Motor neuron (in vitro differentiated cells): Measurements from ENCODE around the gene RYR2. TPM values are rescaled to one million over a fixed set of nuclear protein-coding genes. Genes with fewer than 3 reads are reported as not detected.
"Not testable (repeated sequence)": the region's sequence is repeated elsewhere in the genome, so short reads cannot be mapped to it uniquely, and the experiment has no call there.

ENCODE experiments used
- ATAC-seq, 8 experiments: fragments of 200-7000 bp; cut with Tn5 transposase; replicated peaks in 6 of 8; 2 replicates each; pipeline ENCODE4 v1.8.0; 2021; ENCODE audit warnings: mild to moderate bottlenecking in 8 of 8, moderate library complexity in 8 of 8
- H3K27ac ChIP-seq, 2 donors: fragments of 250-450 bp; sonication (Bioruptor Pico); 2 replicates each; pipeline ENCODE4 v1.9.0; 2021; ENCODE audit warnings: antibody characterized with exemption in 2 of 2, mild to moderate bottlenecking in 2 of 2, moderate library complexity in 1 of 2
- H3K4me1 ChIP-seq, 2 donors: fragments of 250-450 bp; sonication (Bioruptor Pico); replicated peaks in 1 of 2; 2 replicates each; pipeline ENCODE4 v1.6.1; 2021; ENCODE audit warnings: antibody characterized with exemption in 2 of 2, mild to moderate bottlenecking in 2 of 2, moderate library complexity in 1 of 2
- H3K4me3 ChIP-seq, 5 donors: fragments of 250-450 bp; sonication (Bioruptor Pico); 2 replicates each; pipeline ENCODE4 v1.9.0; 2021; ENCODE audit warnings: antibody characterized with exemption in 5 of 5, mild to moderate bottlenecking in 5 of 5, moderate library complexity in 4 of 5
- WGBS, 10 experiments: fragments of 450-650 bp; shearing (Covaris generic); methylation state at CpG; one replicate each; pipeline ENCODE4 v1.0.0; 2022; 5-methylcytosine and 5-hydroxymethylcytosine counted together
- in situ Hi-C, 9 experiments: fragments of 400-800 bp; cut with MboI; loops; one replicate each; pipeline ENCODE4 v1.15.0; 2021; ENCODE audit warnings: low sequenced_read_pairs in 9 of 9, low pct_unique_long_range_greater_than_20kb in 2 of 9; ENCODE audit not compliant: unreplicated experiment in 9 of 9
- total RNA-seq, 8 experiments: library from RNA; unstranded; fragments of 300-600 nt; gene quantifications; 2 replicates each; pipeline versions ENCODE4 v1.2.3 to v1.2.4, GENCODE V29; 2022

Gene RYR2
- total RNA-seq, 8 experiments from 2014 or later, result 0.32 to 6.8 (median 0.63) TPM

DNA sequence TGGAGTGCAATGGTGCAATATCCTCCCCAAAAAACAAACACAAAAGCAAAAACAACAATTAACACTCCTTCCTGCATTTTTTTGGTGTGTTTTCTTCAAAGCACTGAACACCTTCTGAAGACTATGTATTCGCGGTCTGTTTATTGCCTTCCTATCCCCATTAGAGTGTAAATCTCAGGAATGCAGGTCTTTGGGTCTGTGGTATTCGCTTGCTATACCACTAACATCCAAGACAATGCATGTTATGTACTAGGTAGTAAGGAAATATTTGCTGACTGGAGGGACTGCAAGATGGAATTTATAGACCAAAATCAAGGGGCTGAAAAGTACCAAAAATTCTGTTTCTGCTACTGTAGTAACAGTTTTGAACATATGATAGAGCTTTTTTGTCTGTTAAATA, 299.4 kb downstream of the RYR2 start:
- in situ Hi-C loops, result no loop called here
- H3K4me3 ChIP-seq, result no peak overlapping the region
- no peaks in the 10 kb centered on the region for H3K4me1 ChIP-seq
- WGBS, 10 experiments, result 0 to 84% (median 67%) methylated on average over 1 to 3 of the region's 3 CpGs; no CpG with 5 or more reads in 1 of the 10 experiments
- H3K27ac ChIP-seq, result no peak overlapping the region
- ATAC-seq, result no peak

DNA sequence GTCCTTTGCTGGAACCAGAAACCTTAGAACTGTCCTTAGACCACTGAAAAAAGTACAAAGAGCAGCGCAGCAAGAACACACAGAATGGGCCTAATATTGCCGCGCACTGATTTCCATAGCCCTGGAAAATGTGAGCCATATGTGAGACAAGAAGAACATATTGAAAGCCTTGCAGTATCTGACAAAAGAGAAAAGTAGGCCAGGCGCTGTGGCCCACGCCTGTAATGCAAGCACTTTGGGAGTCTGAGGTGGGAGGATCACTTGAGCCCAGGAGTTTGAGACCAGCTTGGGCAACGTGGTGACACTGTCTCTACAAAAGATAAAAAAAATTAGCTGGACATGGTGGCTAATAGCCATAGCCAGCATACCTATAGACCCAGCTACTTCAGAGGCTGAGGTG, 300.7 kb downstream of the RYR2 start:
- no peak for ATAC-seq
- Histone ChIP-seq H3K4me1 (no peaks in the 10 kb centered on the region), H3K4me3 (no peak overlapping the region), H3K27ac (no peak overlapping the region)
- 20 to 96% (median 90%) methylated on average over 1 to 6 of the region's 6 CpGs; no CpG with 5 or more reads in 1 of the 10 experiments for WGBS, 10 experiments
- in situ Hi-C loops, result no loop called here

DNA sequence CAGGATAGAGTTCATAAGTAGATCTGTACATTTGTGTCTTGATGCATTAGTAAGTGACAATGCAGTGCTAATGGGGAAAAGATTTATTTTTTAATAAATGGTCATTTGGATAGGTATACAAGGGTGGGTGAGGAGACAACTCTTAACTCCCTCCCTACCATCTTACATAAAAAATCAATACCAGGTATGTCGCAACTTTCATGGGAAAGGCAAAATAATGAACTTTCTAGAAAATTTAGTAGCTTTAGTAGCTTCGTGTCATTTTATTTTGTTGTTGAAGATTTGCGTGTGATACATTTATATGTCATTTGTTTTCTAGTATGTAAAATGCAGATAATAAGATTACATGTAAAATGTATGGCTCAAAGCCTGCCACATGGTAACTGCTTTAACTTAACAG, 310.8 kb downstream of the RYR2 start:
- ATAC-seq, result no peak
- Histone ChIP-seq H3K4me3 (no peak overlapping the region), H3K27ac (no peak overlapping the region), H3K4me1 (peaks cover 0 to 10% of the 10 kb centered on the region in 2 donors)
- WGBS, 10 experiments, result 11 to 97% (median 84%) methylated on average over 3 of the region's 3 CpGs
- in situ Hi-C loops, result no loop called here

DNA sequence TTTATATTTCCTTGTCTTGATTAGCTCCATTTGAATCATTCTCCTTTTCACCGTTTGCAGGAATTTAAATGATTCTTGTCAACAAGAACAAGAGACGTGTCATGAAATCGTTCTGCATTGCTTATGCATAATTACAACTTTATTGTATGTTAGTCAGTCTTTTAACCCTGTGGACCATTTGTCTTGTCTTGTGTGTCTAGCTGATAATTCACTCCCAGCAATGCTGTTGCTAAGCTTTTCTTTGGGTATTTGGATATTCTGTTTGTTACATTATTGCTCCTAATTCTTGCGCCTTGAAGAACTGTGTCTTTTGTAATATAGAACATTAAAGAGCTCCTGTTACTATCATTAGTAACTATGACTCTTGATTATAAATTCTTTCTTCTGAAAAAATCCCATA, 311.9 kb downstream of the RYR2 start:
- peak in 5 of 8 experiments; percentile 43 to 96 (median 79) for ATAC-seq
- Histone ChIP-seq H3K4me3 (no peak overlapping the region), H3K4me1 (peaks cover 0 to 10% of the 10 kb centered on the region in 2 donors), H3K27ac (no peak overlapping the region)
- WGBS, 10 experiments, result 12 to 71% (median 28%) methylated on average over 1 to 4 of the region's 4 CpGs
- in situ Hi-C loops, result no loop called here

DNA sequence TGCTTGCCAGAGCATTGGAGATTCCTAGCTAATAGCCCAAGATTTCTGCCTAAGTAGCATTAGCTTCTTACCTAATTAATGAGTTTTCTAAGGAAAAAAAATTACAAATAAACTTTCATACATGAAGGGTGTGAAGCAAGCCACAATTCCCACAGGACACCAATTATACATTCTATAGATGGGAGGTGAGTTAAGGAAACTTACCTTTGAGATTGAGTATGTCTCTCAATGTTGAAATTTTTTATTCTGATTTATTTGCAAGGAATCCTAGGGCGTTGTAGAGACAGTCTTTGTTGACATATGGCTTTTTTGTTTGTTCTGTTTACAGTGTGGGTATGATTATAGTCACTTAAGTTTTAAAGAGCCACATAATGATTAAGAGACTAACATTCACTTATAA, 313.0 kb downstream of the RYR2 start:
- Histone ChIP-seq H3K4me1 (peaks cover 0 to 10% of the 10 kb centered on the region in 2 donors), H3K27ac (no peak overlapping the region), H3K4me3 (no peak overlapping the region)
- in situ Hi-C loops, result no loop called here
- WGBS, 10 experiments, result 0 to 100% (median 79%) methylated on average over 1 of the region's 1 CpG
- ATAC-seq, result no peak

DNA sequence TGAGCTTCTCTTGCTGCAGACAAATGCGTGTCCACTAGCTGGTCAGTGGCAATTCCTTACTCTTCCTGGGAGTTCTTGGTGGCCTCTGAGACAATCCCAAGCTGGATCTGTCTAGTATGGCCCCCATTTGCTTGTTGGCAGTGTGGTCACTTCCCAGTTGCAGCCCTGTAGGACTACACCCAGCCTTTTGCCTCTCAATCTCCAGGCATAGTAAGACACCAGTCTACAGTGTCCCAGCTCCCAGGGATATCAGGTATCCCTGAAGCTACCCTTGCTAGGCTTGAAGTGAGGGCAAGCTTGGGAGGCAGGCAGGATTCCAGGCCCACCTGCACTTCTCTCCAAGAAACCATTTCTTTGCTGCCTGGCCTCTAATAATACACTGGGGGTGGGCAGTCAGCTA, 316.6 kb downstream of the RYR2 start:
- ATAC-seq, result no peak
- no peak overlapping the region for H3K4me3 ChIP-seq
- peaks cover 7 to 10% of the 10 kb centered on the region in 2 donors for H3K4me1 ChIP-seq
- 29 to 100% (median 88%) methylated on average over 1 of the region's 1 CpG; no CpG with 5 or more reads in 5 of the 10 experiments for WGBS, 10 experiments
- in situ Hi-C loops, result no loop called here
- H3K27ac ChIP-seq, result no peak overlapping the region

DNA sequence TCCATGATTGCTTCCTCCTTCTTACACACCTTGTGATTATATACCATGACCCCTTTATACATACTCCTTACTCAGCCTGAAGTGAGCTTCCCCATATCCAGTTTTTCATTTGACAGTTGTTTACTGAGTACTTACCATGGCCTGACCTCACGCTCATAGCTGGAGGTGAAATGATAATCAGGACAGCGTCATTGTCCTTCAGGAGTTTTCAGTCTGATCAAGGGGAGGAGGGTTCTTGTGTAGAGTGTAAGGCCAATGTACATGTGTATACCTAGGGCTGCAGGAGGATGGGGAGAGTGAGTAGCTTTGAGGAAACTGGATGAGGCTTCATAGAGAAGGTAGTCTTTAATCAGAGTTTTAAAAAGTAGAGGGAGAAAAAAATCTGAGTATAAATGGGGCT, 325.8 kb downstream of the RYR2 start:
- H3K27ac ChIP-seq, result no peak overlapping the region
- 7 to 100% (median 83%) methylated on average over 1 to 2 of the region's 2 CpGs; no CpG with 5 or more reads in 1 of the 10 experiments for WGBS, 10 experiments
- in situ Hi-C loops, result no loop called here
- no peak overlapping the region for H3K4me3 ChIP-seq
- ATAC-seq, result peak in 1 of 8 experiments; percentile 65
- H3K4me1 ChIP-seq, result no peaks in the 10 kb centered on the region

DNA sequence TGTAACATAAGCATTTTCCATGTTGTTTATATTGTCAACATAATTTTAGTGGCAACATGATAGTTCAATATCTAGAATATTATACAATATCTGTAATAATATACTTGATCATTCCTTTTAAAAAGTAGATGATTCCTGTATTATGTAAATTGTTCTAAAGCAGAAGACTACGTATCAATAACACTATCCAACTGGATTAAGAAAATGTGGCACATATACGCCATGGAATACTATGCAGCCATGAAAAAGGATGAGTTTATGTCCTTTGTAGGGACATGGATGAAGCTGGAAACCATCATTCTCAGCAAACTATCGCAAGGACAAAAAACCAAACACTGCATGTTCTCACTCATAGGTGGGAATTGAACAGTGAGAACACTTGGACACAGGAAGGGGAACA, 329.5 kb downstream of the RYR2 start:
- ATAC-seq, H3K4me1 ChIP-seq, H3K4me3 ChIP-seq, H3K27ac ChIP-seq, in situ Hi-C loops: not testable (repeated sequence)
- WGBS, 10 experiments, result 0 to 100% (median 50%) methylated on average over 1 to 2 of the region's 3 CpGs; no CpG with 5 or more reads in 5 of the 10 experiments

DNA sequence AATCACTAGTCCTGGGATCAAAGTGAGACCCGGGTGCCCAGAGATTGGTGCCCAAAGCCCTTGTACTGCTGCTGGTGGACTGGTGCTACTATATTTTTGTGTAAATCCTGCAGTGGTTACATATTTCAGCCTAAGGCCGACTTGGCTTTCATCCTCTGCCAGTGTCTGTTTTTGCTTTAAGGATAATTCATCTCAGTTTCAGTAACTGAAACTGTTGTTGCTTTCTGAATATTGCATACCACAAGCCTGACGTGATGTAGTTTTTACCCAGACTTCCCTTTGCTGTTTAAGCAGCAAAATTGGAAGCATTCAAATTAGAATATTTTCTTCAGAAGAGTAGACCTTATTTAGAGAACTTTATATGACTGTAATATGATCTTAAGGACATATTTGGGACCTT, 341.8 kb downstream of the RYR2 start:
- in situ Hi-C loops, result loop anchor here in 1 of 9 experiments (25.0 kb wide), 1 partner anchor 621 kb away; no protein-coding TSS in a partner anchor
- ATAC-seq, result peak in 3 of 8 experiments; percentile 48 to 82 (median 75)
- Histone ChIP-seq H3K4me1 (no peaks in the 10 kb centered on the region), H3K27ac (no peak overlapping the region), H3K4me3 (no peak overlapping the region)
- WGBS, 10 experiments, result 0 to 87% (median 48%) methylated on average over 1 to 3 of the region's 3 CpGs; no CpG with 5 or more reads in 2 of the 10 experiments

DNA sequence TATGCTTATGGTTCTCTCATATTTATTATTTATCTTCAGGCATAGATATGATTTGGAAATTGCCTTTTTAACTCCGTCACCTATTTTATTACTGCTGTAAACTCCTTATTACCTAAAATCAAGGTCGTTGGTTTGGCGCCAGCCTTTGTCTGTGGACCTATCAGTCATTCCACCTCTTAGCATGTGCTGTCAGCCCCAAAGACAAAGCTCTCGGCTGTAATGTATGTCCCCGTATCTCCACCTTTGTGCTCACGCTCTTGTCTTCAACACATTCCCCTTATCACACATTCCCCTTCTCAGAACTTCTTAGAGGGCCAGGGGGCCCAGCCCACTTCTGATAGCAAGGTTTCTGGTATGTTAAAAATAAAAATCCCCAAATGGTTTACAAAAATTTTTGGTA, 342.2 kb downstream of the RYR2 start:
- 20 to 82% (median 68%) methylated on average over 3 to 6 of the region's 6 CpGs; no CpG with 5 or more reads in 2 of the 10 experiments for WGBS, 10 experiments
- no peak overlapping the region for H3K27ac ChIP-seq

DNA sequence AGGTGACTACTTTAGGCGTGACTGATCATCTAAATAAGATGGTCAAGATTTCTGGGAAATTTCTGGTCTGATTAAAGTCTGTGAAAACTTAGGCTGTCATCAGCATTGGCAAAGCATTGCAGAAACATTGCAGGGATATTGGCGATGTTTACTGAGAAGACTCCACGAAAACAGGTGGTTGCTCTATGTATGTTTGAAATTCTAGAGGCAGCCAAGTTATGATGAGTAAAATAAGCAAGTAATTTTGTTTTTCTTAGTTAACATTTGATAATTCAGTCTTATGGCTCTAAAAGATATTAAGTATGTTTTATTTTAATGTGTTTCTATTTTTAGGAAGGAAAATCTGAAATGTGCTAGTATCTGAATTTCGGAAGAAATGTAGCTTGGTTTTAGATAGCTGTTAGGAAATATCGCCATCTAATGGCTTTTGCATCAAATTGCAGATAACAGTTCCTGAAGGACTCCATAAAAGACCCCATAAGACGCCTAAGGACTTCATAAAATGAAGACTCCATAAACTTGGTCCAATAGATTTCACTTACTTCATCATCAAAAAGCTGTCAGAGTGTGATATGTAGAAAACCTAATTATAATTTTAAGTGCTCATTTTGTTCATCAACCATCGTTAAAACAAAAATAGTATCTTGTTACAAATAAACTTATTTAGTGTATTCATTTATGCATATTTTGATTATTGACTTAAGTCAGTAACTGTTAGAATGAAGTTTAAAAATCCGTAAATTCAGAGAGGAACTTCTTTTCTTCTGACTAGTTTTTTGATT, 344.6 kb downstream of the RYR2 start:
- in situ Hi-C loops, result loop anchor here in 1 of 9 experiments (25.0 kb wide), 1 partner anchor 624 kb away; no protein-coding TSS in a partner anchor
- H3K27ac ChIP-seq, result no peak overlapping the region
- 8 to 75% (median 57%) methylated on average over 4 to 8 of the region's 8 CpGs for WGBS, 10 experiments
- H3K4me1 ChIP-seq, result no peaks in the 10 kb centered on the region
- H3K4me3 ChIP-seq, result no peak overlapping the region
- ATAC-seq, result peak in 1 of 8 experiments; percentile 53

More for the DNA sequence above, 342.2 kb downstream of the RYR2 start:
- ATAC-seq, result no peak
- no peak overlapping the region for H3K4me3 ChIP-seq
- in situ Hi-C loops, result loop anchor here in 1 of 9 experiments (25.0 kb wide), 1 partner anchor 622 kb away; no protein-coding TSS in a partner anchor
- H3K4me1 ChIP-seq, result no peaks in the 10 kb centered on the region

DNA sequence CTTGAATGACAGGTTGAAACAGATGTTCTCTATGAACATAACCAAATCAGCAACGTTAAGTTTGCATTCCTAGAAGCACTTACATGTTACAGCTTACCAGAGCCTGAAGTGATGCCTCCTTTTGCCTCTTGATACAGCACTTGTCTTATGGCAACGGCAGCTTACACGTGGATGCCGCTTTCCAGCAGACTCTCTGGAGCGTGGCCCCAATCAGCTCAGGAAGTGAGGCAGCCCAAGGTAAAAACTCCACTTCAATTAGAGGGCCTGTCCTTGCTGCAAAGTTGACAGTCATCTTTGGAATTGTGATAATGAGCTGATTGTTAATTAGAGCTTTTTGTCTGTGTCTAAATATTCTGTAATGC, 345.1 kb downstream of the RYR2 start:
- in situ Hi-C loops, result loop anchor here in 1 of 9 experiments (25.0 kb wide), 1 partner anchor 625 kb away; no protein-coding TSS in a partner anchor
- H3K4me1 ChIP-seq, result no peaks in the 10 kb centered on the region
- no peak overlapping the region for H3K4me3 ChIP-seq
- H3K27ac ChIP-seq, result no peak overlapping the region
- ATAC-seq, result no peak
- 0 to 100% (median 90%) methylated on average over 1 to 5 of the region's 5 CpGs; no CpG with 5 or more reads in 1 of the 10 experiments for WGBS, 10 experiments

DNA sequence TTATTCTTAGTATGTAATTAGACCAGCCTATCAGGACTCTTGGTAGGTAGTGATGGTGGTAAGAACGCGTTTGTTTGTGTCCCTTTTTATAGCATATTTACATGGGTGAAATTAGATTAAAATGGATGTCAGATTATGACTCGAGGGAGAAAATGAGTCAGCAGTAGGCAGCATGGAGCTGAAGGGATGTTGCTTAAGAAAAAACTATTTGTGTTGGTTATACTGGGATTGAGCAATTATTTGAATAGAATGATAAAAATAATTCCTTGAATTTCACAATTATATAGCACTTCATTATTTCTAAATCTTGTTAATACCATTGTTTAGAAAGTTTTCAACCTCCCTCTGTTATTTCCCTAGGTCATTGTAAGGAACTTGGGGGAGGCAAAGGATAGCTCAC, 348.8 kb downstream of the RYR2 start:
- in situ Hi-C loops, result loop anchor here in 1 of 9 experiments (25.0 kb wide), 1 partner anchor 629 kb away; no protein-coding TSS in a partner anchor
- H3K4me1 ChIP-seq, result no peaks in the 10 kb centered on the region
- H3K27ac ChIP-seq, result no peak overlapping the region
- H3K4me3 ChIP-seq, result no peak overlapping the region
- no peak for ATAC-seq
- WGBS, 10 experiments, result 0 to 77% (median 46%) methylated on average over 2 to 3 of the region's 3 CpGs; no CpG with 5 or more reads in 2 of the 10 experiments
